Right forelimb (tissue), 1 donor: ENCODE results near the gene WASHC1.
"Not testable (repeated sequence)": the region's sequence is repeated elsewhere in the genome, so short reads cannot be mapped to it uniquely, and the experiment has no call there.

Experiments
- DNase-seq: peaks from one replicate; pipeline ENCODE4 v3.0.0-alpha.2; 2018

The WASHC1 gene

DNA sequence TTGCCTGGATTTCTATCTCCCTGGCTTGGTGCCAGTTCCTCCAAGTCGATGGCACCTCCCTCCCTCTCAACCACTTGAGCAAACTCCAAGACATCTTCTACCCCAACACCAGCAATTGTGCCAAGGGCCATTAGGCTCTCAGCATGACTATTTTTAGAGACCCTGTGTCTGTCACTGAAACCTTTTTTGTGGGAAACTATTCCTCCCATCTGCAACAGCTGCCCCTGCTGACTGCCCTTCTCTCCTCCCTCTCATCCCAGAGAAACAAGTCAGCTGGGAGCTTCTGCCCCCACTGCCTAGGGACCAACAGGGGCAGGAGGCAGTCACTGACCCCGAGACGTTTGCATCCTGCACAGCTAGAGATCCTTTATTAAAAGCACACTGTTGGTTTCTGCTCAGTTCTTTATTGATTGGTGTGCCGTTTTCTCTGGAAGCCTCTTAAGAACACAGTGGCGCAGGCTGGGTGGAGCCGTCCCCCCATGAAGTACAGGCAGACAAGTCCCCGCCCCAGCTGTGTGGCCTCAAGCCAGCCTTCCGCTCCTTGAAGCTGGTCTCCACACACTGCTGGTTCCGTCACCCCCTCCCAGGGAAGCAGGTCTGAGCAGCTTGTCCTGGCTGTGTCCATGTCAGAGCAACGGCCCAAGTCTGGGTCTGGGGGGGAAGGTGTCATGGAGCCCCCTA, 15.0 kb downstream of the WASHC1 start:
- not testable (repeated sequence) for DNase-seq

DNA sequence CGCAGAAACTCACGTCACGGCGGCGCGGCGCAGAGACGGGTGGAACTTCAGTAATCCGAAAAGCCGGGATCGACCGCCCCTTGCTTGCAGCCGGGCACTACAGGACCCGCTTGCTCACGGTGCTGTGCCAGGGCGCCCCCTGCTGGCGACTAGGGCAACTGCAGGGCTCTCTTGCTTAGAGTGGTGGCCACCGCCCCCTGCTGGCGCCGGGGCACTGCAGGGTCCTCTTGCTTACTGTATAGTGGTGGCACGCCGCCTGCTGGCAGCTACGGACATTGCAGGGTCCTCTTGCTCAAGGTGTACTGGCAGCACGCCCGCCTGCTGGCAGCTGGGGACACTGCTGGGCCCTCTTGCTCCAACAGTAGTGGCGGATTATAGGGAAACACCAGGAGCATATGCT, 18.1 kb downstream of the WASHC1 start:
- DNase-seq, result not testable (repeated sequence)

- peak; percentile 42 for DNase-seq
Observed at GRCh38 chr9:10653-11053, 18.6 kb downstream of the WASHC1 start.

- peak; percentile 56 for DNase-seq
Observed at GRCh38 chr9:10207-10606, 19.0 kb downstream of the WASHC1 start.
